HCT116 (cell line): Measurements from ENCODE around the gene SUB1. TPM values are rescaled to one million over a fixed set of nuclear protein-coding genes. Genes with fewer than 3 reads are reported as not detected.

Source experiments
- ATAC-seq: fragments of 200-7000 bp; cut with Tn5 transposase; 2 replicates; pipeline ENCODE4 v1.9.1; 2020; ENCODE audit warnings: mild to moderate bottlenecking, moderate library complexity
- BruUV-seq: library from RNA; stranded (reverse); fragments of 400-500 nt; replicated peaks from 2 replicates; lab custom pipeline; 2021; lab: Mats Ljungman, UMichigan
- CTCF ChIA-PET: fragments of 300-600 bp; sonication (Branson Sonifier 250); formaldehyde crosslinking; loops from one replicate; lab custom pipeline; 2021; ENCODE audit warnings: antibody characterized with exemption; lab: Charles Lee
- POLR2A ChIA-PET: fragments of 300-600, 350-600 bp; sonication (Branson Sonifier 250); formaldehyde crosslinking; loops from one replicate; lab custom pipeline; 2021; ENCODE audit warnings: antibody characterized with exemption; lab: Charles Lee
- RAD21 ChIA-PET, 2 experiments: fragments of 300-600 bp; sonication (Branson Sonifier 250); formaldehyde crosslinking; loops; one replicate each; lab custom pipeline; 2023; ENCODE audit warnings: low total read pairs in 2 of 2; ENCODE audit not compliant: uncharacterized antibody in 2 of 2, unreplicated experiment in 2 of 2, low non-redundant PET in 1 of 2; lab: Charles Lee
- DNase-seq: peaks from one replicate; pipeline ENCODE4 v3.0.0-alpha.2; 2010; ENCODE audit warnings: low read depth, low spot score
- H2AFZ ChIP-seq: fragments of 200-600 bp; shearing (Covaris generic), sonication (generic); 2 replicates; pipeline ENCODE4 v1.6.1; 2017; ENCODE audit warnings: low read depth, mixed run types, mixed read lengths, antibody characterized with exemption, low read length; ENCODE audit not compliant: poor library complexity, severe bottlenecking
- H3K27ac ChIP-seq: 2 replicates; pipeline ENCODE4 v1.5.1; 2012; ENCODE audit warnings: low read depth, low read length
- H3K27me3 ChIP-seq: fragments of 200-600 bp; sonication (generic); 2 replicates; pipeline ENCODE4 v1.6.1; 2016; ENCODE audit warnings: mixed run types, low read length, mixed read lengths; ENCODE audit not compliant: insufficient read depth
- H3K36me3 ChIP-seq, 2 experiments: fragments of 200-500 bp in 1 of 2; fragments of 200-600 bp in 1 of 2; sonication (Bioruptor generic) in 1 of 2; sonication (generic) in 1 of 2; 2 replicates each; pipeline versions ENCODE4 v1.5.1 to v1.6.1; 2014 to 2016; ENCODE audit warnings: low read length in 2 of 2, inconsistent platforms in 1 of 2, mixed read lengths in 1 of 2, mixed run types in 1 of 2; ENCODE audit not compliant: insufficient read depth in 2 of 2, control insufficient read depth in 1 of 2
- H3K4me1 ChIP-seq, 2 experiments: fragments of 200-600 bp in 1 of 2; sonication (generic) in 1 of 2; 2 replicates each; pipeline versions ENCODE4 v1.5.1 to v1.6.1; 2012 to 2017; ENCODE audit warnings: low read length in 2 of 2, inconsistent platforms in 1 of 2, mild to moderate bottlenecking in 1 of 2, mixed read lengths in 1 of 2, mixed run types in 1 of 2, moderate library complexity in 1 of 2; ENCODE audit not compliant: insufficient read depth in 2 of 2, control insufficient read depth in 1 of 2
- H3K4me2 ChIP-seq: fragments of 200-600 bp; sonication (generic); 2 replicates; pipeline ENCODE4 v1.6.1; 2017; ENCODE audit warnings: mixed run types, low read length, mixed read lengths
- H3K4me3 ChIP-seq, 2 experiments: fragments of 200-600 bp in 1 of 2; sonication (generic) in 1 of 2; replicated peaks in 1 of 2; 2 replicates each; pipeline ENCODE4 v1.5.1; 2011 to 2016; ENCODE audit warnings: low read length in 2 of 2, control low read depth in 1 of 2, low read depth in 1 of 2, mild to moderate bottlenecking in 1 of 2, mixed read lengths in 1 of 2, mixed run types in 1 of 2
- H3K79me2 ChIP-seq: fragments of 200-600 bp; sonication (generic); 2 replicates; pipeline ENCODE4 v1.6.1; 2017; ENCODE audit warnings: mild to moderate bottlenecking, mixed run types, low read length, moderate library complexity, mixed read lengths; ENCODE audit not compliant: insufficient read depth
- H3K9ac ChIP-seq: fragments of 200-600 bp; sonication (generic); 2 replicates; pipeline ENCODE4 v1.6.1; 2016; ENCODE audit warnings: low read length, mixed read lengths
- H3K9me2 ChIP-seq: fragments of 200-600 bp; sonication (generic), shearing (Covaris generic); 2 replicates; pipeline ENCODE4 v1.6.1; 2017; ENCODE audit warnings: mixed run types, mild to moderate bottlenecking, moderate library complexity; ENCODE audit not compliant: insufficient read depth
- H3K9me3 ChIP-seq, 2 experiments: fragments of 200-500 bp in 1 of 2; fragments of 200-600 bp in 1 of 2; sonication (Bioruptor generic) in 1 of 2; sonication (generic) in 1 of 2; 2 replicates each; pipeline ENCODE4 v1.6.1; 2014 to 2017; ENCODE audit warnings: low read length in 2 of 2, mixed read lengths in 2 of 2, inconsistent platforms in 1 of 2, low read depth in 1 of 2, mild to moderate bottlenecking in 1 of 2, mixed run types in 1 of 2, moderate library complexity in 1 of 2; ENCODE audit not compliant: control insufficient read depth in 1 of 2, insufficient read depth in 1 of 2
- H4K20me1 ChIP-seq: fragments of 200-600 bp; sonication (generic), shearing (Covaris generic); 2 replicates; pipeline ENCODE4 v1.6.1; 2017; ENCODE audit warnings: mixed run types, mild to moderate bottlenecking, moderate library complexity; ENCODE audit not compliant: insufficient read depth
- CEBPB ChIP-seq: IDR thresholded peaks from 2 replicates; pipeline ENCODE4 v1.6.1; 2012; ENCODE audit warnings: low read depth
- EZH2phosphoT487 ChIP-seq: fragments of 200-600 bp; IDR thresholded peaks from 2 replicates; pipeline ENCODE4 v1.6.1; 2018; ENCODE audit warnings: antibody characterized with exemption, borderline replicate concordance
- FOSL1 ChIP-seq: IDR thresholded peaks from 2 replicates; pipeline ENCODE4 v1.6.1; 2012; ENCODE audit warnings: low read depth
- POLR2AphosphoS5 ChIP-seq: IDR thresholded peaks from 2 replicates; pipeline ENCODE4 v1.6.1; 2011; ENCODE audit warnings: mild to moderate bottlenecking, low read depth, low read length, moderate library complexity
- RAD21 ChIP-seq: IDR thresholded peaks from 2 replicates; pipeline ENCODE4 v1.6.1; 2012; ENCODE audit warnings: low read depth, mild to moderate bottlenecking
- SP1 ChIP-seq: IDR thresholded peaks from 2 replicates; pipeline ENCODE4 v1.6.1; 2012; ENCODE audit warnings: low read depth
- SRF ChIP-seq: IDR thresholded peaks from 2 replicates; pipeline ENCODE4 v1.6.1; 2012; ENCODE audit warnings: low read depth
- TCF7L2 ChIP-seq: IDR thresholded peaks from 2 replicates; pipeline ENCODE4 v1.7.0; 2011; ENCODE audit warnings: borderline replicate concordance, inconsistent platforms; ENCODE audit not compliant: insufficient read depth, insufficient read length; ENCODE audit errors: extremely low read depth
- YY1 ChIP-seq: IDR thresholded peaks from 2 replicates; pipeline ENCODE4 v1.6.1; 2011; ENCODE audit warnings: low read length, low read depth, moderate library complexity, mild to moderate bottlenecking; ENCODE audit not compliant: insufficient replicate concordance; ENCODE audit errors: extremely low read depth
- ZFX ChIP-seq: fragments of 450-650 bp; IDR thresholded peaks from 2 replicates; pipeline ENCODE4 v1.6.1; 2017
- ZNF274 ChIP-seq: fragments of 200-500 bp; sonication (Bioruptor generic); IDR thresholded peaks from 2 replicates; pipeline ENCODE4 v1.6.1; 2014; ENCODE audit warnings: mild to moderate bottlenecking, low read depth, low read length, inconsistent platforms
- intact Hi-C: fragments of 100-400 bp; cut with micrococcal nuclease; formaldehyde crosslinking; loops from 2 replicates; pipeline ENCODE4 v1.10.0; 2022
- total RNA-seq: library from RNA; stranded (reverse); gene quantifications from one replicate; pipeline ENCODE4 v1.2.1, GENCODE V29; 2021; ENCODE audit not compliant: unreplicated experiment
- TF ChIP-seq, protein P1 (sequence below): IDR thresholded peaks from 2 replicates; pipeline ENCODE4 v1.6.1; 2012

Gene SUB1
- total RNA-seq, 1 experiment from 2014 or later, result 216 TPM

- RAD21 ChIA-PET, result no interaction called here
- no peaks in the 10 kb centered on the region for H4K20me1 ChIP-seq
- intact Hi-C loops, result no loop called here
- TF ChIP-seq POLR2AphosphoS5 (no peak), EZH2phosphoT487 (no peak), TCF7L2 (no peak), ZFX (no peak), YY1 (no peak), RAD21 (no peak), SP1 (no peak), ZNF274 (no peak), SRF (no peak), CEBPB (no peak), FOSL1 (no peak)
- TF ChIP-seq, protein P1, sequence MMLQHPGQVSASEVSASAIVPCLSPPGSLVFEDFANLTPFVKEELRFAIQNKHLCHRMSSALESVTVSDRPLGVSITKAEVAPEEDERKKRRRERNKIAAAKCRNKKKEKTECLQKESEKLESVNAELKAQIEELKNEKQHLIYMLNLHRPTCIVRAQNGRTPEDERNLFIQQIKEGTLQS, result no peak
- TF ChIP-seq, all 23 proteins: peak for 0
- no peak for DNase-seq
- 0 out of 2 replicates have a peak, but pooled peaks cover 5% of the 10 kb centered on the region for H3K27me3 ChIP-seq
- POLR2A ChIA-PET, result no interaction called here
- CTCF ChIA-PET, result interaction anchor here (0.7 kb wide), 1 partner anchor 9 kb away, joined by 3 read pairs; no protein-coding TSS in a partner anchor
- no peak overlapping the region for H3K4me3 ChIP-seq
- H3K4me2 ChIP-seq, result no peak overlapping the region
- no TSS peak for BruUV-seq
- H3K27ac ChIP-seq, result no peak overlapping the region
- H3K4me1 ChIP-seq, result peaks cover 0 to 13% of the 10 kb centered on the region in 2 experiments; a peak in 2 of 4 replicates
- no peak for ATAC-seq
- no peaks in the 10 kb centered on the region for H3K9me2 ChIP-seq
- H3K79me2 ChIP-seq, result peaks cover 8% of the 10 kb centered on the region
- H3K36me3 ChIP-seq, result no peaks in the 10 kb centered on the region
- H3K9ac ChIP-seq, result no peak overlapping the region
- H2AFZ ChIP-seq, result no peak overlapping the region
- H3K9me3 ChIP-seq, result no peaks in the 10 kb centered on the region
Observed at GRCh38 chr5:32581010-32581785, 4.2 kb upstream of the SUB1 start.
